ENCODE measurements around the gene PRKN. TPM values are rescaled to one million over a fixed set of nuclear protein-coding genes. Genes with fewer than 3 reads are reported as not detected.

The PRKN gene
- total RNA-seq, 1 donor from 2014 or later, result not detected

DNA sequence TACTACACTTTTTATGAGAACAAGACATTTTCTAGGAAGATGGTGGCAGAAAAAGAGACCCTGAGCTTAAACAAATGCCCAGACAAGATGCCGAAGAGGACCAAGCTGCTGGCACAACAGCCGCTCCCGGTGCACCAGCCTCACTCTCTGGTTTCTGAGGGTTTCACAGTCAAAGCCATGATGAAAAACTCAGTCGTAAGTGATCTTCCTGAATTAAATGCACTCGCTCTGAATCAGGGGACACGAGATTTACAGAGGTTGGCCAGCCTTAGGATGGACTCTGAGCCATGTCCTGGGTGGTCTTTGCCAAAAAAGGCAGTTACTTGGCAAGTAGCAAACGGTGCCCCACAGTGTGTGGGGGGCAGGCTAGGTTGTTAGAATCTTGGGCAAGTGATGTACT is 631 bp upstream of the PRKN start:
- H3K27me3 Mint-ChIP-seq (ENCODE audit: insufficient read depth), result peaks cover 7% of the 10 kb centered on the region
- no peaks in the 10 kb centered on the region for H3K36me3 Mint-ChIP-seq (ENCODE audit: low read depth)
- peaks cover 11% of the 10 kb centered on the region for H3K4me1 Mint-ChIP-seq (ENCODE audit: low read depth)
- intact Hi-C loops (cut with micrococcal nuclease), result loop anchor here (1.0 to 5.0 kb wide), 3 partner anchors 689 to 1456 kb away; partner anchors contain the start of gene AGPAT4
- peak overlapping the region; percentile 79 for H3K27ac Mint-ChIP-seq
- H3K9me3 Mint-ChIP-seq, result no peaks in the 10 kb centered on the region
- no peak for DNase-seq (ENCODE audit: low spot score)
- peak overlapping the region; percentile 43 for H3K4me3 Mint-ChIP-seq

DNA sequence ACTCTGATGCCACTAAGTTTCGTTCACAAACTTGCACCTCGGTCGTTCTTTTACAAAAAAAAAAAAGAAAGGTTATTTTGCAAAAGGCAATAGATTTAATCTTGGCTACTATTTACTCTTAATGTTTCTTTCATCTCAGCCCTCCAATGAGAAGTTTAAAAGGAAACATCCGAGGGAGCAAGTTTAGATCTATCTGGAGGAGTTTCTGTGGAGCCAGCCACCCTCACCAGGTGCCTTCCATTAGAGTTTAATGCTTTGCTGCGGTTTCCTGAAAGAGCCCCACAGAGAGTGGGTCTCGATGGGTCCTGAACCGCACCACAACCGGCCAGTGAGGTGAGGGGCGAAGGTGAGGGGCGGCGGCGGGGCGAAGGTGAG is 632 bp downstream of the PRKN start:
- H3K27ac Mint-ChIP-seq, result peak overlapping the region; percentile 86
- H3K4me3 Mint-ChIP-seq, result peak overlapping the region; percentile 89
- intact Hi-C loops (cut with micrococcal nuclease), result loop anchor here (1.0 to 5.0 kb wide), 2 partner anchors 1455 to 1735 kb away; partner anchors contain the start of gene AGPAT4
- no peaks in the 10 kb centered on the region for H3K9me3 Mint-ChIP-seq
- H3K36me3 Mint-ChIP-seq (ENCODE audit: low read depth), result no peaks in the 10 kb centered on the region
- DNase-seq (ENCODE audit: low spot score), result no peak
- H3K27me3 Mint-ChIP-seq (ENCODE audit: insufficient read depth), result peaks cover 7% of the 10 kb centered on the region
- peaks cover 11% of the 10 kb centered on the region for H3K4me1 Mint-ChIP-seq (ENCODE audit: low read depth)

DNA sequence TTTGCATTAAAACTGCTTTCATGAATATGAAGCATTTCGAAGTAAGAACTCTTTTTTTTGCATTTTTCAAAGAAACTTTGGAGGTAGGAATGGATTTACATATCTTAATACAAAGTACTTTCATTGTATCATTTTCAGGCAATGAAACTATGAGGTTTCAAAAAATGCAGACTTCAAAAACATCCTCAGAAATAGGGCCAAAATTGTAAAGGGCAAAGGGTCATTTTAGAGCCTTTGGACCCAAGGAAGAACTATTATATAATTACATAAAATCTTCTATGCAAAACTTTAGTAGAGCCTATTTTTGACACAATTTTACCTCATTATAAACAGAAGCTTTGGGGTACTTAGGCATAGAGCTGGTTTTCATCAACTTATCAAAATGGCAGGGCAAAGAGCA is 4.9 kb downstream of the PRKN start:
- Mint-ChIP-seq H3K27ac (no peak overlapping the region), H3K4me3 (no peak overlapping the region), H3K36me3 (ENCODE audit: low read depth) (no peaks in the 10 kb centered on the region), H3K4me1 (ENCODE audit: low read depth) (peaks cover 5% of the 10 kb centered on the region), H3K9me3 (peaks cover 3% of the 10 kb centered on the region), H3K27me3 (ENCODE audit: insufficient read depth) (peaks cover 5% of the 10 kb centered on the region)
- intact Hi-C loops (cut with micrococcal nuclease), result no loop called here
- no peak for DNase-seq (ENCODE audit: low spot score)

DNA sequence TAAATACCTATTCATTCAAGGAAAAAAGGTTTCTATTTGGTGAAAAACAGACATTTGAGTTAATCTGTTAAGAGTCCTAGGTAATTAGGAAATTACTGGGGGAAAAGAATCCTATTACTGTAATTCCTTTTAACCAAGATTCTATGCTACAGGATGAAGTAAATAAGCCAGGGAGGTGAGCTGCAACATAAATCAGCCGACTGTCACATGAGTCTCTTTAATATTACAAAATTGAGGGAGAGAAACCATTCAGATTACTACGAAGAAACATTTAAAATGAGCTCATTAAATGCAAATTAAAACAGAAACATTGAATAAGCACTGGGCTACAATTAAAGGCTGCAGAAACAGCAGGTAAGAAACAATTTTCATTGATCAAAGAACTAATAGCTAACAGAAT is 5.3 kb downstream of the PRKN start:
- peaks cover 5% of the 10 kb centered on the region for H3K4me1 Mint-ChIP-seq (ENCODE audit: low read depth)
- intact Hi-C loops (cut with micrococcal nuclease), result no loop called here
- peaks cover 3% of the 10 kb centered on the region for H3K9me3 Mint-ChIP-seq
- no peak overlapping the region for H3K27ac Mint-ChIP-seq
- H3K27me3 Mint-ChIP-seq (ENCODE audit: insufficient read depth), result peaks cover 5% of the 10 kb centered on the region
- no peaks in the 10 kb centered on the region for H3K36me3 Mint-ChIP-seq (ENCODE audit: low read depth)
- no peak overlapping the region for H3K4me3 Mint-ChIP-seq
- DNase-seq (ENCODE audit: low spot score), result no peak

DNA sequence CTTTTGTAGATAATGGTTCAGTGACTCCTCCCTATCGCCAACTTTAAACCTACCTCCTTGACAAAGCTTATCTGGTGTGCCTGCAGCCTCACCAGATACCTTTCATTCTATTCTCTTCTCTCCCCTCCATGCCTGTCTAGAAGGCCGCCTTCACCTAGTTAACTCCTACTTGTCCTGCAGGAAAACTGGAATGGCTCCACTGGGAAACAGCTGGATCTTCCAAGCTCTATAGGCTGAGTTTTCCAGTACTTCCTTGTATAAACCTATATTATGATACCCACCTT is 6.2 kb downstream of the PRKN start:
- H3K27me3 Mint-ChIP-seq (ENCODE audit: insufficient read depth), result no peaks in the 10 kb centered on the region
- H3K4me1 Mint-ChIP-seq (ENCODE audit: low read depth), result no peaks in the 10 kb centered on the region
- no peak for DNase-seq (ENCODE audit: low spot score)
- H3K9me3 Mint-ChIP-seq, result peaks cover 3% of the 10 kb centered on the region
- intact Hi-C loops (cut with micrococcal nuclease), result no loop called here
- H3K36me3 Mint-ChIP-seq (ENCODE audit: low read depth), result no peaks in the 10 kb centered on the region
- no peak overlapping the region for H3K4me3 Mint-ChIP-seq
- H3K27ac Mint-ChIP-seq, result no peak overlapping the region

DNA sequence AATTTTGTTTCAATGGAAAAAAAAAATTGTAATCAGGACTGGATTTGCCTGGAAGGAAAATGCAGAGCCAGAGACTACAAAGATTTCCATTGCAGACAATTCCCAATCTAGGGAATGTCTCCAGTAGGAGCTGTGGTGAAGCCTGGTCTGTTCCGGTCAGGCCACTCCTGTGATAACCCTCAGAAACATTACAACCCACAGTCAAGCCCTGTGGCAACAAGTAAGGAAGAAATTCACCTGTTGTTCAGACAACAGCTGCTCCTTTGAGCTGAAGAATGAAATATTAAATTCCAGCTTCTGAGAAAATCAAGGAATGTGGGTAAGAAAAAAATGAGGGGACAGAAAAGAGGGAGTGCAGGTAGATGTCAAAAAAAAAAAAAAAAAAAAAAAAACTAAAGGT is 8.0 kb downstream of the PRKN start:
- Mint-ChIP-seq H3K27me3 (ENCODE audit: insufficient read depth) (no peaks in the 10 kb centered on the region), H3K4me1 (ENCODE audit: low read depth) (no peaks in the 10 kb centered on the region), H3K4me3 (no peak overlapping the region), H3K9me3 (peaks cover 3% of the 10 kb centered on the region), H3K36me3 (ENCODE audit: low read depth) (no peaks in the 10 kb centered on the region), H3K27ac (no peak overlapping the region)
- intact Hi-C loops (cut with micrococcal nuclease), result no loop called here
- no peak for DNase-seq (ENCODE audit: low spot score)

DNA sequence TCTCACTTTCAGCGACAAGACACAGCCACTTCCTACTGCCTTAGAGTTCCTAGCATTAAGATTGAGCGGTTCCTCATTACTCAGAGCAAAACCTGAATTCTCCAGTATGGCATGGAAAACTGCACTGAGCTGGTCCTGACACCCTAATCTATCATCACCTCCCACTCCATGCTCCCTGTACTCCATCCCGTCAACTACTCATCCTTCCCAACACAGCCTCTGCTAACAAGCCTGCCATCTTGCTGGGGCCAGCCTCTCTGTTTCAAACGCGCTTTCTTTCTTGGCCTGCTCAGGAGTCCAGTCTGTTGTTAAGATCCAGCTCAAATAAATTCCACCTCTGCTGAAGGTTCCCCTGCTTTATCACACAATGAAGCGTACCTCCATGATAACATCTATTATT is 12.0 kb downstream of the PRKN start:
- no peak overlapping the region for H3K4me3 Mint-ChIP-seq
- H3K4me1 Mint-ChIP-seq (ENCODE audit: low read depth), result no peaks in the 10 kb centered on the region
- no peaks in the 10 kb centered on the region for H3K27me3 Mint-ChIP-seq (ENCODE audit: insufficient read depth)
- intact Hi-C loops (cut with micrococcal nuclease), result no loop called here
- no peak for DNase-seq (ENCODE audit: low spot score)
- H3K9me3 Mint-ChIP-seq, result peaks cover 3% of the 10 kb centered on the region
- no peak overlapping the region for H3K27ac Mint-ChIP-seq
- H3K36me3 Mint-ChIP-seq (ENCODE audit: low read depth), result no peaks in the 10 kb centered on the region

DNA sequence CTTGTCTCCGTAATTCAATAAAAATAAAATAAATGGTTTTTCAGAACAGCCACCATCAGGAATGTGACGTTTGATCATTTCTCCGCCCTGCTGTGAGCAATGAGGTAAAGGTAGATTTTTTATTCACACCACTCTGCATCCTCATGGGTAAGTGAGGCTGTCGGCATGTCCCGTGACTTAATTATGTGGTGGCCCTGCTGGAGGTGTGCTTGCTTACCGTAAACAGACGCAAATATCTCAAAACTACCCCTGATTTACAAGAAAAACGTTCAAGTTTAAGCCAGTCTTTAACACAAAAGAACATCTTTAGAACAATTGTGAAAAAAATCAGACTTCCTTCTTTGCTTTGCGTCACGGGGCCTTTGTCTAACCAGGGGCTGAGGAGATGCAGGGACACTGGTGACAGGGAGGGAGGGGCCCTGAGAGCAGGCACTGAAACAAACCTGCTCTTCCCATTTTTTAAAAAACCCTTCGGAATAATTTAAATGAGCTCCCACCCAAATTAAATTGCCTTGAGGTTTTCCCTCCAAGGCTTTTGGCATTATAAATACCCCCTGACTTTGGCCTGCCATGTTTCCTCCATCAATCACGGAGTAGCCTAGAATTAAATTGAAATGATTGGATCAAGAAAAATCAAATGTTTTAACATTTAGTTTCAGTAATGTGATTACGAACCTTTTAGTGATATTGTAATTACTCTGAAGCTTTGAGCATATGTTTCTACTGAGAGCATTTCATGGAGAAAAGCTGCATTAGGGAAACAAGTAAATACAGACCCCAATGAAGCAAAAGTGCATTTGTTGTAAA is 13.4 kb downstream of the PRKN start:
- Mint-ChIP-seq H3K27me3 (ENCODE audit: insufficient read depth) (no peaks in the 10 kb centered on the region), H3K4me3 (no peak overlapping the region), H3K9me3 (peaks cover 3% of the 10 kb centered on the region), H3K36me3 (ENCODE audit: low read depth) (no peaks in the 10 kb centered on the region), H3K27ac (no peak overlapping the region), H3K4me1 (ENCODE audit: low read depth) (no peaks in the 10 kb centered on the region)
- intact Hi-C loops (cut with micrococcal nuclease), result no loop called here
- DNase-seq (ENCODE audit: low spot score), result no peak

DNA sequence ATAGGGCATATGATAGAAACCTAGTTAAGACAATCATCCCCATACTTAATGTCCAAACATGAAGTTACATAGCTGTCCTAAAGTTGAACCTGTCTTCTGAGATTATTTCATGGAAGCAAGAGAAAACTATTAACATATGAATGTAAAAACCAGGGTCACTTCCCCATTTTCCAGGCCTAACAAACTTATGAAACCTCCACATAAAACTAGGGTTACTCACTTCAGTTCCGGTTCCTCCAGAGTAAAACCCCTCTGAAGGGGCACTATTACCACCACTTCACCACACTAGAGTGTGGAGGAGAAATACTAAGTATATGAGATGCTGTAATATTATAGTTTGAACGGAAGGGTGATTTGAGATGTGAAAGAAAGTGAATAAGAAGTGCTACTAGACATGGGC is 14.9 kb downstream of the PRKN start:
- no peaks in the 10 kb centered on the region for H3K36me3 Mint-ChIP-seq (ENCODE audit: low read depth)
- H3K4me1 Mint-ChIP-seq (ENCODE audit: low read depth), result no peaks in the 10 kb centered on the region
- H3K27me3 Mint-ChIP-seq (ENCODE audit: insufficient read depth), result no peaks in the 10 kb centered on the region
- no peaks in the 10 kb centered on the region for H3K9me3 Mint-ChIP-seq
- intact Hi-C loops (cut with micrococcal nuclease), result no loop called here
- H3K4me3 Mint-ChIP-seq, result no peak overlapping the region
- DNase-seq (ENCODE audit: low spot score), result no peak
- H3K27ac Mint-ChIP-seq, result no peak overlapping the region

DNA sequence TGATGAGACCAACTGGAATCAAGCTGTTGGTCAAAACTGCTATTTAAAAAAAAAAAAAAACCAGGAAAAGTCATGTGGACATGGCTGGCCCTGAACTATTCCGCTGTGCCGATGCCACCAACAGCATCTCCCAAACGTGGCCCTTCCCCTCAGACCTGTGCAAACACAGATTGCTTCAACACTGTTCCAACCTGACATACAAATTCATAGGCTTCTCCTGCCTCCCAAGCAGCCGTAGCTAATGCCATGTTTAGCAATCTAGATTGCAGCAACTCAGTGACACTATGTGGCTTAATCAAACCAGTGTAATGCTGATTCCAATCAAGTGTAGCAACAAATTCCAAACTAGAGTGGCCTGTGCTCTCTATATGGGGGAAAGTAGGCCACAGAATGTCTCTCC is 16.2 kb downstream of the PRKN start:
- Mint-ChIP-seq H3K4me1 (ENCODE audit: low read depth) (no peaks in the 10 kb centered on the region), H3K27ac (no peak overlapping the region)
- intact Hi-C loops (cut with micrococcal nuclease), result no loop called here

DNA sequence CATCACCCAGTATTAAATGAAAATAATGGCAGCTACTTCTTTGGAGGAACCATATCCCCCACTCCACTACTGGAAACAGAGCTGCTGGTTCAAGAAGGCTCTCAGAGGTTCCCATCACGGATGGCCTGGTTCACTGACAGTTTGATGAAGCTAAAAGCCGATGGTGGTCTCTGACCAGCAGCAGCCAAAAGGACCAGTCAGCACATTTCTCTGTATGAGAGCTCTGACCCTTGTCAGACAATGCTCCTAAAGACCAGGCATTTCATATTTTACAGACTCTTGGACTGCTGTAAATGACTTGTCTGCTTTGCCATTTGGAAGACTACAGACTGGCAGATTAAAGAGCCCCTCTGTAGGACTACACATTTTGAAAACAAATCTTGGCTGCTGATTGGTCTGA is 16.6 kb downstream of the PRKN start:
- Mint-ChIP-seq H3K36me3 (ENCODE audit: low read depth) (no peaks in the 10 kb centered on the region), H3K4me3 (no peak overlapping the region), H3K27me3 (ENCODE audit: insufficient read depth) (no peaks in the 10 kb centered on the region), H3K4me1 (ENCODE audit: low read depth) (no peaks in the 10 kb centered on the region), H3K9me3 (no peaks in the 10 kb centered on the region), H3K27ac (no peak overlapping the region)
- DNase-seq (ENCODE audit: low spot score), result no peak
- intact Hi-C loops (cut with micrococcal nuclease), result no loop called here

More for the DNA sequence above, 16.2 kb downstream of the PRKN start:
- no peaks in the 10 kb centered on the region for H3K36me3 Mint-ChIP-seq (ENCODE audit: low read depth)
- H3K9me3 Mint-ChIP-seq, result no peaks in the 10 kb centered on the region
- DNase-seq (ENCODE audit: low spot score), result no peak
- H3K27me3 Mint-ChIP-seq (ENCODE audit: insufficient read depth), result no peaks in the 10 kb centered on the region
- no peak overlapping the region for H3K4me3 Mint-ChIP-seq

DNA sequence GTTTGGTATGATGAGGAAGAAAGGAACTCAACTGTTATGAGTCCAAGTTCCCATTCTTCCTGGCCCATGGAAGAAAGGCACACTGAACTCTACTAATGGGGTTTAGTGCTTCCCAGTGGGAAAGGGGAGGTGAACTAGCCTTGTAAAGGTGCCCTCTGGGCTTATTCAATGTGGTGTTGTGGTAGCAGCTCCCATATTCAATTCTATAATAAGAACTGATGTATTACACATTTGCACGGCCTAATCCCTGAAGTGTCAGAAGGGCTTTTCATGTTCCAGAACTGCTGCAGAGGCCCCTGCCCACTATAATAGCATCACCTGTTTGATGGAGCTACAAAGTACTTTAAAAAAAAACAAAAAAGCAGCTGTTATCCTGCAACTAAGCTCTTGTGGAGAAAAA is 17.1 kb downstream of the PRKN start:
- no peaks in the 10 kb centered on the region for H3K27me3 Mint-ChIP-seq (ENCODE audit: insufficient read depth)
- no peak for DNase-seq (ENCODE audit: low spot score)
- H3K4me1 Mint-ChIP-seq (ENCODE audit: low read depth), result no peaks in the 10 kb centered on the region
- H3K9me3 Mint-ChIP-seq, result no peaks in the 10 kb centered on the region
- H3K4me3 Mint-ChIP-seq, result no peak overlapping the region
- H3K27ac Mint-ChIP-seq, result no peak overlapping the region
- H3K36me3 Mint-ChIP-seq (ENCODE audit: low read depth), result no peaks in the 10 kb centered on the region
- intact Hi-C loops (cut with micrococcal nuclease), result no loop called here

DNA sequence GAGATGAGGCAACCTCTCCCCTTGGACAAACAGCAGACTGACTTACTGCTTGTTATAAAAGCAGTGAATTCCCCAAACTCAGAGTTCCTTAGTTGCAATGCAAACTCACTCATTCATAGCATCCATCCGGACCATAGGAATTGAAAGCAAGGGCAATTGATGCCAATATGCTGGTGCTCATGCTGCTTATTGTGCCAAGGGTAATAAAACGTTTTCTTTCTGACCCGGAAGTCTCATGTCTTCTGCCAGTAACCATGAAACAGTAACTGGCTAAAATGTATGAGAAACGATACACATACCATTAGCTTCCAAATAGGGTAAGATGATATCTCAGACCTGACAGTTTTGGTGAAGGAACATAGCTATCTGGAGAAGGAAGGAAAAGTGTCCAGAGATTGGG is 18.1 kb downstream of the PRKN start:
- intact Hi-C loops (cut with micrococcal nuclease), result no loop called here
- H3K27me3 Mint-ChIP-seq (ENCODE audit: insufficient read depth), result no peaks in the 10 kb centered on the region
- no peaks in the 10 kb centered on the region for H3K4me1 Mint-ChIP-seq (ENCODE audit: low read depth)
- H3K27ac Mint-ChIP-seq, result no peak overlapping the region
- H3K9me3 Mint-ChIP-seq, result no peaks in the 10 kb centered on the region
- no peaks in the 10 kb centered on the region for H3K36me3 Mint-ChIP-seq (ENCODE audit: low read depth)
- no peak overlapping the region for H3K4me3 Mint-ChIP-seq
- DNase-seq (ENCODE audit: low spot score), result no peak

DNA sequence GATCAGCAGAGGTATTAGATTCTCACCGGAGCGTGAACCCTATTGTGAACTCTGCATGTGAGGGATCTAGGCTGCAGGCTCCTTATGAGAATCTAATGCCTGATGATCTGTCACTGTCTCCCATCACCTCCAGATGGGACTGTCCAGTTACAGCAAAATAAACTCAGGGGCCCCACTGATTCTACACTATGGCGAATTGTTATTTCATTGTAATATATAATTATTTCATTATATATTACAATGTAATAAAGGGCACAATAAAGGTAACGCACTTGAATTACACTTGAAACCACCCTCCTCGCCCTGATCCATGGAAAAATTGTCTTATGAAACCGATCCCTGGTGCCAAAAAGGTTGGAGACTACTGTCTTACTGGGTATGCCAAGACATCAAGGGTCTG is 18.6 kb downstream of the PRKN start:
- no peaks in the 10 kb centered on the region for H3K36me3 Mint-ChIP-seq (ENCODE audit: low read depth)
- DNase-seq (ENCODE audit: low spot score), result no peak
- no peaks in the 10 kb centered on the region for H3K4me1 Mint-ChIP-seq (ENCODE audit: low read depth)
- no peaks in the 10 kb centered on the region for H3K9me3 Mint-ChIP-seq
- no peaks in the 10 kb centered on the region for H3K27me3 Mint-ChIP-seq (ENCODE audit: insufficient read depth)
- H3K4me3 Mint-ChIP-seq, result no peak overlapping the region
- intact Hi-C loops (cut with micrococcal nuclease), result no loop called here
- no peak overlapping the region for H3K27ac Mint-ChIP-seq
